Left ventricle myocardium inferior (tissue), 1 donor: ENCODE results near the gene NOVA2. TPM values are rescaled to one million over a fixed set of nuclear protein-coding genes. Genes with fewer than 3 reads are reported as not detected.

ENCODE experiments used
- DNase-seq: peaks from one replicate; pipeline ENCODE4 v3.0.0-alpha.2; 2020
- H3K27ac ChIP-seq: fragments of 200-600 bp; replicated peaks from 2 replicates; pipeline ENCODE4 v1.8.0; 2021
- H3K27me3 ChIP-seq: fragments of 200-600 bp; 2 replicates; pipeline ENCODE4 v1.8.0; 2021; ENCODE audit warnings: low read depth
- H3K36me3 ChIP-seq: fragments of 200-600 bp; 2 replicates; pipeline ENCODE4 v1.8.0; 2021
- H3K4me1 ChIP-seq: fragments of 200-600 bp; 2 replicates; pipeline ENCODE4 v1.8.0; 2021
- H3K4me3 ChIP-seq: fragments of 200-600 bp; 2 replicates; pipeline ENCODE4 v1.8.0; 2021; ENCODE audit warnings: mild to moderate bottlenecking, moderate library complexity
- H3K9me3 ChIP-seq: fragments of 200-600 bp; replicated peaks from 2 replicates; pipeline ENCODE4 v1.8.0; 2021
- intact Hi-C: fragments of 100-400 bp; cut with micrococcal nuclease; formaldehyde crosslinking; loops from one replicate; pipeline ENCODE4 v1.11.0; 2022
- total RNA-seq: library from RNA; stranded (reverse); fragmentation: NEBNext Ultra II Directional; extraction: Animal tissue kit (Norgen Biotek cat#: 25700); gene quantifications from one replicate; pipeline ENCODE4 v1.2.1, GENCODE V29; 2021
- TF ChIP-seq, protein P1 (sequence below): fragments of 200-600 bp; IDR thresholded peaks from 2 replicates; pipeline ENCODE4 v1.8.0; 2021; ENCODE audit warnings: antibody characterized with exemption, mild to moderate bottlenecking, borderline replicate concordance
- donor health status: DM: no; HTN: yes; CAD: no; lungs with severe emphysema.

NOVA2 gene
- total RNA-seq, 1 donor from 2014 or later, result 5.0 TPM

DNA sequence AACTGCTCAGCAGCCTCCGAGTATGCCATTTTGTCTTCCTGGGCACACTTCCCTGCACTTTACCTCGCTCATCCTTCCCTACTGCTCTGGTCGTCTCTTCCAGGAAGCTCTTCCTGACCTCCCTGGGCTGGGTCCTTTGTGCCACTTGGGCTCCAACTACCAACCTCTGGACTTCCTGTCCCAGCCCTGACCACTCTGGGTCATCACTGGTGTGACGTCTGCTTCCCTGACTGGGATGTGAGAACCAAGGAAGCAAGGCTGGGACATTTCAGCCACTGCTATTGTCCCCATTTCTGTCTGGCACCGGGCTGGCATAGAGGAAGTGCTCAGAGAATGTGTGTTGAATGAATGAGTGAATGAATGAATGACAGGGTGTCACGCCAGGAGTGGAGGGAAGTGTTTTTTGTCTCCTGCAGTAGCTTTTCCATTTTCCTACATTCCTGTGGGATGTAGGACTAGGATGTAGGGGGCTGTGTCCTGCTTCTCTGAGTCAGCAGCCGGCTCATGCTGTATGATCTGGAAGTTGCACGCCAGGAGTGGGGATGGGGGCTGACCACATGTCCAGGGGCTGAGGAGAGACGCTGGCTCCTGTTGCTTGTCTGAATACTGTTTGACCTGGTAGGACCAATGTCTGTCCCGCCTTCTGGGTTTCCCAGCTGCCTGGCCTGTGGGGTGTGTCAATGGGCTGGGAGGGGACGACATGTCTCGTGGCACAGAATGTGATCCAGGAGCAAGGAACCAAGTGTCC, 14.7 kb downstream of the NOVA2 start:
- H3K9me3 ChIP-seq, result no peaks in the 10 kb centered on the region
- H3K4me3 ChIP-seq, result no peak overlapping the region
- H3K4me1 ChIP-seq, result peaks cover 64% of the 10 kb centered on the region
- H3K27me3 ChIP-seq, result peaks cover 70% of the 10 kb centered on the region
- intact Hi-C loops, result no loop called here
- H3K27ac ChIP-seq, result peak overlapping the region; percentile 86
- DNase-seq, result no peak
- TF ChIP-seq, protein P1, sequence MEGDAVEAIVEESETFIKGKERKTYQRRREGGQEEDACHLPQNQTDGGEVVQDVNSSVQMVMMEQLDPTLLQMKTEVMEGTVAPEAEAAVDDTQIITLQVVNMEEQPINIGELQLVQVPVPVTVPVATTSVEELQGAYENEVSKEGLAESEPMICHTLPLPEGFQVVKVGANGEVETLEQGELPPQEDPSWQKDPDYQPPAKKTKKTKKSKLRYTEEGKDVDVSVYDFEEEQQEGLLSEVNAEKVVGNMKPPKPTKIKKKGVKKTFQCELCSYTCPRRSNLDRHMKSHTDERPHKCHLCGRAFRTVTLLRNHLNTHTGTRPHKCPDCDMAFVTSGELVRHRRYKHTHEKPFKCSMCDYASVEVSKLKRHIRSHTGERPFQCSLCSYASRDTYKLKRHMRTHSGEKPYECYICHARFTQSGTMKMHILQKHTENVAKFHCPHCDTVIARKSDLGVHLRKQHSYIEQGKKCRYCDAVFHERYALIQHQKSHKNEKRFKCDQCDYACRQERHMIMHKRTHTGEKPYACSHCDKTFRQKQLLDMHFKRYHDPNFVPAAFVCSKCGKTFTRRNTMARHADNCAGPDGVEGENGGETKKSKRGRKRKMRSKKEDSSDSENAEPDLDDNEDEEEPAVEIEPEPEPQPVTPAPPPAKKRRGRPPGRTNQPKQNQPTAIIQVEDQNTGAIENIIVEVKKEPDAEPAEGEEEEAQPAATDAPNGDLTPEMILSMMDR, result no peak
- H3K36me3 ChIP-seq, result no peaks in the 10 kb centered on the region

- peaks cover 76% of the 10 kb centered on the region for H3K27me3 ChIP-seq
These were observed 15.3 kb downstream of the NOVA2 start for GRCh38 chr19:45958320-45958719.

DNA sequence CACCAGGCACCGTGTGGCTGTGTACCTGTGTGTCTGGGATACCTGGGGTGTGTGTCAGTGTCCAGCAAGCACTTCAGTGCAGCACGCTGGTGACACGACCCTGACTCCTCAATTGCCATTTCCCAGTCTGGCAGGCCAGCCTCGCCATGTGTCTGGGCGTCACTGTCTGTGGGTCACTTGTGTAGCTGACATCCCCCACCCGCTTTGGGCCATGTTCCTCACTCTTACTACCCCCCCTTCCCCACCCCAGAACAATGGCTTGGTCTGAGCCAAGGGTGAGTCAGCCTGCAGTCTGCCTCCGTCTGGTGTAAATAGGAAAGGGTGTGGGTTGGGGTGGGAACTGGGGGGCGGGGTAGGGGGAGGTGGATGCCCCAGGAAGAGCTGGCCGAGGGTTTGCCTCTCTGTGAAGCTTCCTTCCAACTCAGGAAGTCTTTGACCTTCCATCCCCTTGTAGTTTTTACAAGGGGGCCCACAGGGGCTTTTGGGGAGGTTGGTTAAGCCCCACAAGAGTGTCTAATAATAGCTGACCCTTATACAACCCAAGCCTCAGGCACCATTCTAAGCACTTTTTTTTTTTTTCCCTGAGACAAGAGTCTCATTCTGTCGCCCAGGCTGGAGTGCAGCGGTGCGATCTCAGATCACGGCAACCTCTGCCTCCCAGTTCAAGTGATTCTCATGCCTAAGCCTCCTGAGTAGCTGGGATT, 17.6 kb downstream of the NOVA2 start:
- peaks cover 72% of the 10 kb centered on the region for H3K4me1 ChIP-seq
- no peak overlapping the region for H3K4me3 ChIP-seq
- H3K27ac ChIP-seq, result peak overlapping the region; percentile 86
- no peaks in the 10 kb centered on the region for H3K9me3 ChIP-seq
- TF ChIP-seq, protein P1, result no peak
- peak; percentile 63 for DNase-seq
- peaks cover 79% of the 10 kb centered on the region for H3K27me3 ChIP-seq
- intact Hi-C loops, result no loop called here
- H3K36me3 ChIP-seq, result no peaks in the 10 kb centered on the region

More at GRCh38 chr19:45958320-45958719, 15.3 kb downstream of the NOVA2 start:
- no peaks in the 10 kb centered on the region for H3K9me3 ChIP-seq
- peak overlapping the region; percentile 86 for H3K27ac ChIP-seq
- no peaks in the 10 kb centered on the region for H3K36me3 ChIP-seq
- H3K4me3 ChIP-seq, result no peak overlapping the region
- intact Hi-C loops, result no loop called here
- peaks cover 70% of the 10 kb centered on the region for H3K4me1 ChIP-seq
- TF ChIP-seq, protein P1, result no peak
- DNase-seq, result no peak

DNA sequence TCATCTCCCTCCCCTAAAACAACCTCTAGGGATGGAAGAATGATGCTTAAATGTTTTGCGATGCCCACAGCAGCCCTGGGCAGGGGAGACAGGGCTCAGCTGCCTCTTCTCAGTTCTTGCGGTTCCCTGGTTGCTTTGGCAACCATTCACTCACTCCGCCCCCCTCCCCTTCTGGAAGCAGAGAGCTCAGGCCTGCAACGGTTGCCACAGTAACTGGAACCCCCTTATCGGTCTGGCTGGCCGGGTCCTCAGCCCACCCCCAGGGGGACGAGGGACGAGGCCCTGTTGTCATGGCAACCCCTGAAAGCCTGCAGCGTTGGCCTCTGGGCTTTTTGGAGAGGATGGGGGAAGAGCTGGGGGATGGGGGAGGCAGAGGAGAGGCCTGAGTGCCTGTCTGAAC, 19.5 kb downstream of the NOVA2 start:
- no peaks in the 10 kb centered on the region for H3K36me3 ChIP-seq

GRCh38 chr19:45953676-45954075, 20.0 kb downstream of the NOVA2 start:
- intact Hi-C loops, result no loop called here
- peak overlapping the region; percentile 51 for H3K27ac ChIP-seq
- H3K4me1 ChIP-seq, result peaks cover 50% of the 10 kb centered on the region
- DNase-seq, result no peak
- no peak overlapping the region for H3K4me3 ChIP-seq
- TF ChIP-seq, protein P1, result no peak
- H3K27me3 ChIP-seq, result peaks cover 72% of the 10 kb centered on the region
- H3K36me3 ChIP-seq, result no peaks in the 10 kb centered on the region
- H3K9me3 ChIP-seq, result no peaks in the 10 kb centered on the region

More for the DNA sequence above, 19.5 kb downstream of the NOVA2 start:
- Histone ChIP-seq H3K4me3 (no peak overlapping the region), H3K27ac (peak overlapping the region; percentile 51), H3K4me1 (peaks cover 55% of the 10 kb centered on the region), H3K27me3 (peaks cover 77% of the 10 kb centered on the region), H3K9me3 (no peaks in the 10 kb centered on the region)
- intact Hi-C loops, result no loop called here
- no peak for DNase-seq
- TF ChIP-seq, protein P1, result no peak
